K562 (cell line): Measurements from ENCODE around the gene ERVW-1. TPM values are rescaled to one million over a fixed set of nuclear protein-coding genes. Genes with fewer than 3 reads are reported as not detected.

Source experiments
- ATAC-seq: fragments of 200-7000 bp; cut with Tn5 transposase; 3 replicates; pipeline ENCODE4 v1.9.1; 2020; ENCODE audit warnings: moderate library complexity
- BruUV-seq: library from RNA; stranded (reverse); fragments of 400-500 nt; replicated peaks from 2 replicates; lab custom pipeline; 2021; lab: Mats Ljungman, UMichigan
- CTCF ChIA-PET: fragments of 300-600 bp; formaldehyde crosslinking; extraction: SDS; loops from one replicate; lab custom pipeline; 2021; ENCODE audit warnings: low intra/inter-chr PET ratio; lab: Yijun Ruan, JAX
- POLR2A ChIA-PET: fragments of 300-600, 350-650 bp; sonication (Branson Sonifier 250); formaldehyde crosslinking; extraction: SDS; loops from one replicate; lab custom pipeline; 2021; ENCODE audit warnings: antibody characterized with exemption, inconsistent platforms; lab: Yijun Ruan, JAX
- DNase-seq, 4 experiments: peaks; one replicate each; pipeline versions ENCODE4 v3.0.0 to v3.0.0-alpha.2; 2011 to 2018; ENCODE audit warnings: low spot score in 3 of 4, mixed read lengths in 3 of 4; ENCODE audit errors: extremely low read depth in 1 of 4
- FAIRE-seq: peaks from 2 replicates; lab custom pipeline; 2011; peaks lifted over from hg19 to GRCh38; lab: Jason Lieb, UNC
- H2AFZ ChIP-seq: 2 replicates; pipeline ENCODE4 v1.6.0; 2011; ENCODE audit warnings: low read depth, low read length, control low read depth, inconsistent platforms
- H3K27ac ChIP-seq: fragments of 200-600 bp; 3 replicates; pipeline ENCODE4 v1.8.0; 2011; ENCODE audit warnings: low read depth, mild to moderate bottlenecking, control low read depth, inconsistent platforms, low read length, moderate library complexity, mixed read lengths; ENCODE audit errors: extremely low read depth
- H3K27me3 ChIP-seq, 2 experiments: fragments of 300-600 bp in 1 of 2; 2 replicates in 1 of 2; 3 replicates in 1 of 2; pipeline versions ENCODE4 v1.6.0 to v1.8.0; 2011; ENCODE audit warnings: inconsistent platforms in 2 of 2, low read length in 2 of 2, mild to moderate bottlenecking in 1 of 2, mixed read lengths in 1 of 2, moderate library complexity in 1 of 2; ENCODE audit not compliant: control insufficient read depth in 2 of 2, insufficient read depth in 2 of 2
- H3K36me3 ChIP-seq: fragments of 300-600 bp; 3 replicates; pipeline ENCODE4 v1.8.0; 2011; ENCODE audit warnings: mild to moderate bottlenecking, low read length, inconsistent platforms; ENCODE audit not compliant: control insufficient read depth, insufficient read depth
- H3K4me1 ChIP-seq, 2 experiments: fragments of 200-600 bp in 1 of 2; replicated peaks in 1 of 2; 2 replicates in 1 of 2; 3 replicates in 1 of 2; pipeline versions ENCODE4 v1.5.1 to v1.8.0; 2011; ENCODE audit warnings: inconsistent platforms in 2 of 2, low read length in 2 of 2, mild to moderate bottlenecking in 1 of 2, mixed read lengths in 1 of 2, moderate library complexity in 1 of 2; ENCODE audit not compliant: control insufficient read depth in 2 of 2, insufficient read depth in 2 of 2
- H3K4me2 ChIP-seq: 2 replicates; pipeline ENCODE4 v1.6.1; 2011; ENCODE audit warnings: low read length, control low read depth, inconsistent platforms, mixed read lengths; ENCODE audit not compliant: insufficient read depth
- H3K4me3 ChIP-seq: fragments of 200-600 bp; sonication (generic), shearing (Covaris generic); 2 replicates; pipeline ENCODE4 v1.5.1; 2016; ENCODE audit warnings: control low read depth, inconsistent platforms
- H3K79me2 ChIP-seq: fragments of 200-600 bp; 3 replicates; pipeline ENCODE4 v1.8.0; 2011; ENCODE audit warnings: low read length, inconsistent platforms; ENCODE audit not compliant: control insufficient read depth, insufficient read depth
- H3K9ac ChIP-seq, 2 experiments: 2 replicates each; pipeline versions ENCODE4 v1.6.0 to v1.6.1; 2011; ENCODE audit warnings: low read depth in 2 of 2, low read length in 2 of 2, control low read depth in 1 of 2, inconsistent platforms in 1 of 2, mild to moderate bottlenecking in 1 of 2, mixed read lengths in 1 of 2; ENCODE audit not compliant: insufficient read depth in 1 of 2
- H3K9me1 ChIP-seq: one replicate; pipeline ENCODE4 v1.6.0; 2011; ENCODE audit warnings: inconsistent platforms, mild to moderate bottlenecking, low read length, moderate library complexity; ENCODE audit not compliant: control insufficient read depth, insufficient read depth
- H3K9me3 ChIP-seq: replicated peaks from 2 replicates; pipeline ENCODE4 v1.5.1; 2011; ENCODE audit warnings: low read depth, low read length, inconsistent platforms; ENCODE audit not compliant: control insufficient read depth, insufficient read depth
- H4K20me1 ChIP-seq: replicated peaks from 2 replicates; pipeline ENCODE4 v1.6.1; 2011; ENCODE audit warnings: low read length, inconsistent platforms, mixed read lengths; ENCODE audit not compliant: control insufficient read depth, insufficient read depth
- C11orf30 ChIP-seq: fragments of 450-650 bp; IDR thresholded peaks from 2 replicates; pipeline ENCODE4 v1.6.1; 2016; ENCODE audit warnings: low read depth, mild to moderate bottlenecking
- CEBPG ChIP-seq, 3 experiments: fragments of 200-800 bp in 1 of 3; sonication (Bioruptor generic) in 1 of 3; sonication (generic) in 1 of 3; formaldehyde crosslinking in 1 of 3; IDR thresholded peaks in 2 of 3; conservative IDR thresholded peaks in 1 of 3; 2 replicates each; pipeline versions ENCODE4 v1.6.1 to v1.8.0; 2016 to 2022; ENCODE audit warnings: missing compliant biosample characterization in 2 of 3, missing genetic modification characterization in 2 of 3, mild to moderate bottlenecking in 1 of 3, missing genetic modification reagents in 1 of 3
- GATAD2A ChIP-seq: fragments of 450-650 bp; IDR thresholded peaks from 2 replicates; pipeline ENCODE4 v1.6.1; 2017
- MAFG ChIP-seq: fragments of 450-650 bp; conservative IDR thresholded peaks from 2 replicates; pipeline ENCODE4 v1.6.1; 2016; ENCODE audit warnings: missing genetic modification characterization, missing compliant biosample characterization
- MYNN ChIP-seq, 2 experiments: sonication (generic); formaldehyde crosslinking in 1 of 2; IDR thresholded peaks; 2 replicates each; pipeline versions ENCODE4 v1.5.0 to v1.6.1; 2016 to 2020; ENCODE audit warnings: antibody characterized with exemption in 1 of 2, missing genetic modification reagents in 1 of 2
- TCF3 ChIP-seq: sonication (generic); formaldehyde crosslinking; IDR thresholded peaks from 2 replicates; pipeline ENCODE4 v1.4.0; 2020; ENCODE audit warnings: mild to moderate bottlenecking, missing genetic modification reagents
- ZNF316 ChIP-seq: fragments of 450-650 bp; IDR thresholded peaks from 2 replicates; pipeline ENCODE4 v1.6.1; 2016
- WGBS: fragments of 100-300 bp; shearing (Covaris generic); methylation state at CpG from one replicate; pipeline ENCODE4 v1.1.6; 2016; ENCODE audit warnings: low coverage, mixed read lengths; ENCODE audit not compliant: insufficient coverage; ENCODE audit errors: missing lambda C conversion rate; 5-methylcytosine and 5-hydroxymethylcytosine counted together
- in situ Hi-C: fragments of 300-500 bp; cut with MboI; formaldehyde crosslinking; loops from 4 replicates; pipeline ENCODE4 v1.15.0; 2018; ENCODE audit warnings: inconsistent platforms, mixed read lengths
- intact Hi-C: fragments of 100-400 bp; cut with micrococcal nuclease; formaldehyde crosslinking; loops from 2 replicates; pipeline ENCODE4 v1.14.2; 2022
- polyA plus RNA-seq, 8 experiments: library from polyadenylated mRNA; depleted of rRNA in 4 of 8; stranded (reverse) in 5 of 8; unstranded in 3 of 8; fragments of >200 nt; fragmentation: Nextera tagmentation in 2 of 8; fragmentation: Illumina TruSeq in 1 of 8; extraction: Ambion mirVana in 2 of 8; extraction: Trizol in 1 of 8; gene quantifications; 2 replicates each; pipeline versions ENCODE4 v1.2.1 to v1.2.3, GENCODE V29; 2011 to 2014; ENCODE audit warnings: inconsistent platforms in 1 of 8, missing spikeins in 1 of 8
- total RNA-seq, 7 experiments: library from RNA; depleted of rRNA in 6 of 7; stranded (reverse); fragments of >200 nt in 6 of 7; fragmentation: Illumina TruSeq in 2 of 7; extraction: Trizol in 2 of 7; gene quantifications; 2 replicates each; pipeline versions ENCODE4 v1.2.1 to v1.2.3, GENCODE V29; 2011 to 2021; ENCODE audit warnings: low replicate concordance in 1 of 7
- TF ChIP-seq, protein P1 (sequence below), 2 experiments: fragments of 450-650 bp in 1 of 2; sonication (generic) in 1 of 2; formaldehyde crosslinking in 1 of 2; IDR thresholded peaks in 1 of 2; conservative IDR thresholded peaks in 1 of 2; 2 replicates each; pipeline versions ENCODE4 v1.6.1 to v1.8.1; 2016 to 2023; ENCODE audit warnings: mild to moderate bottlenecking in 2 of 2, moderate library complexity in 2 of 2, inconsistent platforms in 1 of 2, missing genetic modification reagents in 1 of 2

Gene ERVW-1
- total and polyA plus RNA-seq, 9 of the 15 experiments (the other 6 are each of a cell fraction or from before 2014, with no cell fraction given), result not detected

DNA sequence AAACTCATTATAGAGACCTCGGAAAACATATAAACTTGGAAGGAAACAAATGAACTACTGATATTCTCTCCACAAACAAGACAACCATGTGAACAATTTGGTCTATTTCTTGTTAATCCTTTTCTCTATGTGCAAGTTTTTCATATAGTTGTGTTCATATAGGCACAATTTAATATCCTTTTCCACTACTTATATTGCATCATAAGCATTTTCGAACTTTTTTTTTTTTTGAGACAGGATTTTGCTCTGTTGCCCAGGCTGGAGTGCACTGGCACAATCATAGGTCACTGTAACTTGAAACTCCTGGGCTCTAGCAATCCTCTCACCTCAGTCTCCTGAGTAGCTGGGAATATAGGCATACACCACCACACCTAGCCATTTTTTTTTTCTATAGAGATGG is 45.4 kb upstream of the ERVW-1 start:
- no TSS peak for BruUV-seq
- ChIA-PET POLR2A (no interaction called here), CTCF (no interaction called here)
- no peaks in the 10 kb centered on the region for H3K9me1 ChIP-seq
- H3K79me2 ChIP-seq, result peaks cover 17% of the 10 kb centered on the region; the same call in 2 of the 3 replicates
- H3K9ac ChIP-seq, result no peak overlapping the region
- H4K20me1 ChIP-seq, result no peaks in the 10 kb centered on the region
- no peak overlapping the region for H2AFZ ChIP-seq
- no peaks in the 10 kb centered on the region for H3K9me3 ChIP-seq
- H3K27ac ChIP-seq, result no peak overlapping the region
- TF ChIP-seq TCF3 (CRISPR knock-in tag) (no peak), ZNF316 (peak; percentile 89), MAFG (peak; percentile 50; the same call in 1 of the 2 replicates), GATAD2A (no peak), MYNN (IDR thresholded peaks at IDR 0.05) (no peak), MYNN (CRISPR knock-in tag; IDR thresholded peaks at IDR 0.05) (no peak), CEBPG (CRISPR knock-in tag; IDR thresholded peaks at IDR 0.05) (no peak), CEBPG (tag; conservative IDR thresholded peaks at IDR 0.05 in 1 of 2, IDR thresholded peaks at IDR 0.05 in 1 of 2) (peak in 1 of 2 experiments; percentile 50; a peak in 2 of 4 replicates), C11orf30 (peak; percentile 68)
- TF ChIP-seq, protein P1, sequence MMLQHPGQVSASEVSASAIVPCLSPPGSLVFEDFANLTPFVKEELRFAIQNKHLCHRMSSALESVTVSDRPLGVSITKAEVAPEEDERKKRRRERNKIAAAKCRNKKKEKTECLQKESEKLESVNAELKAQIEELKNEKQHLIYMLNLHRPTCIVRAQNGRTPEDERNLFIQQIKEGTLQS (IDR thresholded peaks at IDR 0.05), result 0 out of 2 replicates have a peak, but pooled peaks have one; percentile 24
- TF ChIP-seq, protein P1 (CRISPR knock-in tag; conservative IDR thresholded peaks at IDR 0.05), result no peak
- no peak for ATAC-seq
- in situ Hi-C loops (no loop called here), intact Hi-C loops (loop anchor here (10.0 kb wide), 1 partner anchor 532 kb away; no protein-coding TSS in a partner anchor)
- H3K36me3 ChIP-seq, result peaks cover 3% of the 10 kb centered on the region; the same call in 2 of the 3 replicates
- H3K4me2 ChIP-seq, result no peak overlapping the region
- no peaks in the 10 kb centered on the region for H3K27me3 ChIP-seq
- no peak for FAIRE-seq
- DNase-seq, result no peak
- H3K4me3 ChIP-seq, result no peak overlapping the region
- WGBS, result 37% methylated on average over 2 of the region's 2 CpGs
- H3K4me1 ChIP-seq, result peaks cover 5 to 6% of the 10 kb centered on the region in 2 experiments; a peak in 3 of 5 replicates
